B cell (primary cell): ENCODE measurements around the gene PSD. TPM values are rescaled to one million over a fixed set of nuclear protein-coding genes. Genes with fewer than 3 reads are reported as not detected.

ENCODE experiments used
- ATAC-seq: fragments of 200-7000 bp; cut with Tn5 transposase; one replicate; pipeline ENCODE4 v1.10.0; 2021; ENCODE audit warnings: low read depth, mild to moderate bottlenecking, moderate number of reproducible peaks, moderate library complexity
- CTCF ChIA-PET: fragments of 350-600 bp; sonication (Branson Sonifier 250); formaldehyde crosslinking; loops from one replicate; lab custom pipeline; 2021; ENCODE audit warnings: antibody characterized with exemption, inconsistent platforms; lab: Charles Lee
- POLR2A ChIA-PET: fragments of 350-600 bp; sonication (Branson Sonifier 250); formaldehyde crosslinking; loops from one replicate; lab custom pipeline; 2021; ENCODE audit warnings: antibody characterized with exemption; lab: Charles Lee
- DNase-seq: peaks from one replicate; pipeline ENCODE4 v3.0.0; 2013
- H2AFZ ChIP-seq: 2 replicates; pipeline ENCODE4 v1.6.1; 2012; ENCODE audit warnings: mild to moderate bottlenecking, low read depth, low read length; ENCODE audit not compliant: insufficient read depth, poor library complexity, severe bottlenecking
- H3K27ac ChIP-seq, 2 donors: 1 replicate in 1 of 2; 2 replicates in 1 of 2; pipeline ENCODE4 v1.5.1; 2012 to 2013; ENCODE audit warnings: low read length in 2 of 2, mild to moderate bottlenecking in 2 of 2, moderate library complexity in 1 of 2
- H3K27me3 ChIP-seq, 4 experiments: fragments of 200-600 bp in 1 of 4; sonication (generic) in 1 of 4; replicated peaks in 1 of 4; 1 replicate in 2 of 4; 2 replicates in 2 of 4; pipeline versions ENCODE4 v1.6.1 to v1.7.0; 2013 to 2016; ENCODE audit warnings: low read length in 3 of 4, mild to moderate bottlenecking in 2 of 4, mixed read lengths in 1 of 4, moderate library complexity in 1 of 4; ENCODE audit not compliant: insufficient read depth in 4 of 4, control insufficient read depth in 3 of 4; ENCODE audit errors: control extremely low read depth in 1 of 4
- H3K36me3 ChIP-seq, 2 experiments: replicated peaks in 1 of 2; 1 replicate in 1 of 2; 2 replicates in 1 of 2; pipeline versions ENCODE4 v1.6.1 to v1.7.1; 2013; ENCODE audit warnings: low read length in 1 of 2; ENCODE audit not compliant: insufficient read depth in 2 of 2, control insufficient read depth in 1 of 2; ENCODE audit errors: control extremely low read depth in 1 of 2, extremely low read depth in 1 of 2
- H3K4me1 ChIP-seq, 2 donors: fragments of 200-600 bp in 1 of 2; sonication (generic) in 1 of 2; 1 replicate in 1 of 2; 2 replicates in 1 of 2; pipeline versions ENCODE4 v1.5.1 to v1.6.1; 2013 to 2017; ENCODE audit warnings: low read length in 2 of 2; ENCODE audit not compliant: control insufficient read depth in 2 of 2, insufficient read depth in 2 of 2
- H3K4me2 ChIP-seq: replicated peaks from 2 replicates; pipeline ENCODE3; 2012; ENCODE audit warnings: mild to moderate bottlenecking, low read depth, low read length; ENCODE audit not compliant: poor library complexity, severe bottlenecking
- H3K4me3 ChIP-seq, 5 experiments: fragments of 200-600 bp in 1 of 5; sonication (generic) in 1 of 5; 1 replicate in 3 of 5; 2 replicates in 2 of 5; pipeline versions ENCODE4 v1.5.1 to v1.7.0; 2011 to 2016; ENCODE audit warnings: low read length in 4 of 5, mild to moderate bottlenecking in 4 of 5, low read depth in 2 of 5, control low read depth in 1 of 5, moderate library complexity in 1 of 5; ENCODE audit not compliant: insufficient read depth in 1 of 5; ENCODE audit errors: control extremely low read depth in 1 of 5, extremely low read depth in 1 of 5
- H3K79me2 ChIP-seq: fragments of 200-600 bp; sonication (generic); one replicate; pipeline ENCODE4 v1.6.0; 2016; ENCODE audit warnings: low read length; ENCODE audit not compliant: control insufficient read depth, insufficient read depth
- H3K9ac ChIP-seq: fragments of 200-600 bp; sonication (generic); 2 replicates; pipeline ENCODE4 v1.6.1; 2017; ENCODE audit warnings: mild to moderate bottlenecking, low read length, moderate library complexity
- H3K9me3 ChIP-seq, 3 donors: one replicate each; pipeline versions ENCODE4 v1.6.1 to v1.7.1; 2013; ENCODE audit warnings: low read length in 2 of 3; ENCODE audit not compliant: control insufficient read depth in 2 of 3, insufficient read depth in 1 of 3; ENCODE audit errors: control extremely low read depth in 1 of 3
- H4K20me1 ChIP-seq: 2 replicates; pipeline ENCODE4 v1.6.0; 2012; ENCODE audit warnings: mild to moderate bottlenecking, low read length; ENCODE audit not compliant: insufficient read depth, control insufficient read depth, poor library complexity, severe bottlenecking
- H3K27ac Mint-ChIP-seq: one replicate; pipeline ENCODE4 v1.8.0; 2021; ENCODE audit warnings: mixed read lengths
- H3K27me3 Mint-ChIP-seq: one replicate; pipeline ENCODE4 v1.8.0; 2021; ENCODE audit warnings: mixed read lengths
- H3K4me1 Mint-ChIP-seq: one replicate; pipeline ENCODE4 v1.8.0; 2021; ENCODE audit warnings: mixed read lengths
- H3K4me3 Mint-ChIP-seq: one replicate; pipeline ENCODE4 v1.8.0; 2021; ENCODE audit warnings: mixed read lengths
- H3K9me3 Mint-ChIP-seq: one replicate; pipeline ENCODE4 v1.8.0; 2022; ENCODE audit warnings: mixed read lengths; ENCODE audit not compliant: insufficient read depth
- EZH2 ChIP-seq: IDR thresholded peaks from 2 replicates; pipeline ENCODE4 v1.6.1; 2012; ENCODE audit warnings: borderline replicate concordance, low read depth, mild to moderate bottlenecking, moderate library complexity, low read length; ENCODE audit not compliant: insufficient read depth, poor library complexity, severe bottlenecking
- WGBS: methylation state at CpG from one replicate; pipeline ENCODE4 v1.1.5; 2013; ENCODE audit warnings: missing lambda C conversion rate; ENCODE audit not compliant: insufficient coverage; 5-methylcytosine and 5-hydroxymethylcytosine counted together
- intact Hi-C: fragments of 100-400 bp; cut with micrococcal nuclease; formaldehyde crosslinking; loops from one replicate; pipeline ENCODE4 v1.10.0; 2022
- polyA plus RNA-seq: library from polyadenylated mRNA; depleted of rRNA; stranded (reverse); fragments of >200 nt; gene quantifications from 2 replicates; pipeline ENCODE4 v1.2.3, GENCODE V29; 2012
- total RNA-seq, 2 donors: library from RNA; stranded (reverse); fragments of 120-200 nt in 1 of 2; gene quantifications; 1 replicate in 1 of 2; 2 replicates in 1 of 2; pipeline versions ENCODE4 v1.2.3 to v1.2.4, GENCODE V29; 2013 to 2022
- TF ChIP-seq, protein P1 (sequence below): fragments of 200-600 bp; IDR thresholded peaks from one replicate; pipeline ENCODE4 v1.8.0; 2022; ENCODE audit warnings: antibody characterized with exemption, mild to moderate bottlenecking

Gene PSD
- total and polyA plus RNA-seq, 2 donors (not counting 1 experiment from before 2014, with no cell fraction given): 0.52 to 0.81 TPM

DNA sequence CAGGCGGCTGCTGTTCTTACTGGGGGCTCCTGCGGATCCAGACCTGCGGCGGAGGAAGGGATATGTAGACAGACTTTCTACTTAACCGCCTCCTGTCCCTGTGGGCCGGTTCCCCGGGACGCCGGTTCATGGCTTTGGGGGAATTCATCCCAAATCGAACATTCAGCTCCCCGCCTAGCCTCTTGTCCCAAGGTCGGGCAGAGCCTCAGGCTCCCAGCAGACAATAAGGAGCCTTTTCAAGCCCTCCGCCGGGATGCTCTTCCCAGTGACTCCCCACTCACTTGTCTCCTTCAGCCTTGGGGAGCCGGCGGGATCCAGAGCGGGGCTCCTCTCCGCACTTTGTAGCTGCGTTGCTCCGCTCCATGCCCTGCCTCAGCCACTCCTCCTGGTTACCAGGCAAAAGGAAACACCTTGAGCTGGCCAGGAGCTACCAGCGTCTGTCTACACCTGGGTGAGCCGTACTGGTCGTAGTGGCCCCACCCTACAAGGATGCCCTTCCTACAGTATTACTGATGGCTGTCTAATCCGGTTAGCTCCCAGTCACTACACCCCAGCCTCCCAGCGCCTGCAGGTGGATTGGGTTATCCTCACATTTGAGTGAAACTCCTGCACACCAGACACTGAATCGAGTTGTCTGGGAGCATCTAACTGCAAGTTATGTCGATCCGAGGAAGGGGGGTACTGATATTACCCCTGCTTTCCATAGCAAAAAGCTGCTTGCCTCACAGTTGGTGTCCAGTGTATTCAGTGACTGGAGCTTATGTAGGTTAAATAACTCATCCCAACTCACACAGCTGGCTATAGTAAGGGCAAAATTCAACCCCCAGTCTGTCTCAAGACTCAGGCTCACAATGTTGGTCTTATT lies 32.8 kb upstream of the PSD start, which contains the start of gene C10orf95:
TSS of gene C10orf95 (minus strand) at position 439 of the 865 bp plus-strand sequence. CDS start 450 bp downstream, outside the sequence.
- Histone ChIP-seq H2AFZ (peak within 1 kb of the TSS; percentile 83), H3K79me2 (peaks cover 10% of the 10 kb centered on the region), H3K9me3 (no peaks in the 10 kb centered on the region), H3K9ac (peak within 1 kb of the TSS; percentile 75), H3K27me3 (no peaks in the 10 kb centered on the region), H3K4me2 (peak within 1 kb of the TSS; percentile 85), H3K4me3 (peak within 1 kb of the TSS in 4 of 5 experiments; percentile 54 to 97 (median 81)), H3K27ac (peak within 1 kb of the TSS; percentile 2 to 67), H3K4me1 (peaks cover 12 to 15% of the 10 kb centered on the region in 2 donors), H4K20me1 (peaks cover 13% of the 10 kb centered on the region), H3K36me3 (peaks cover 0 to 20% of the 10 kb centered on the region in 2 experiments)
- POLR2A ChIA-PET: interaction anchor here (0.5 to 3.4 kb wide), 9 partner anchors 10 to 298 kb away, joined by 3 to 31 read pairs (median 11); partner anchors contain the start of genes ACTR1A, CUEDC2, FBXL15 and NFKB2
- no peaks in the 10 kb centered on the region for H3K9me3 Mint-ChIP-seq
- H3K27ac Mint-ChIP-seq: peak within 1 kb of the TSS; percentile 97
- ATAC-seq: no peak
- TF ChIP-seq, protein P1, sequence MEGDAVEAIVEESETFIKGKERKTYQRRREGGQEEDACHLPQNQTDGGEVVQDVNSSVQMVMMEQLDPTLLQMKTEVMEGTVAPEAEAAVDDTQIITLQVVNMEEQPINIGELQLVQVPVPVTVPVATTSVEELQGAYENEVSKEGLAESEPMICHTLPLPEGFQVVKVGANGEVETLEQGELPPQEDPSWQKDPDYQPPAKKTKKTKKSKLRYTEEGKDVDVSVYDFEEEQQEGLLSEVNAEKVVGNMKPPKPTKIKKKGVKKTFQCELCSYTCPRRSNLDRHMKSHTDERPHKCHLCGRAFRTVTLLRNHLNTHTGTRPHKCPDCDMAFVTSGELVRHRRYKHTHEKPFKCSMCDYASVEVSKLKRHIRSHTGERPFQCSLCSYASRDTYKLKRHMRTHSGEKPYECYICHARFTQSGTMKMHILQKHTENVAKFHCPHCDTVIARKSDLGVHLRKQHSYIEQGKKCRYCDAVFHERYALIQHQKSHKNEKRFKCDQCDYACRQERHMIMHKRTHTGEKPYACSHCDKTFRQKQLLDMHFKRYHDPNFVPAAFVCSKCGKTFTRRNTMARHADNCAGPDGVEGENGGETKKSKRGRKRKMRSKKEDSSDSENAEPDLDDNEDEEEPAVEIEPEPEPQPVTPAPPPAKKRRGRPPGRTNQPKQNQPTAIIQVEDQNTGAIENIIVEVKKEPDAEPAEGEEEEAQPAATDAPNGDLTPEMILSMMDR: no peak
- no peak for TF ChIP-seq EZH2
- CTCF ChIA-PET: interaction anchor here (0.6 to 6.2 kb wide), 9 partner anchors 10 to 220 kb away, joined by 3 to 32 read pairs (median 14); partner anchors contain the start of genes CUEDC2, FBXL15 and NFKB2
- H3K4me3 Mint-ChIP-seq: peak within 1 kb of the TSS; percentile 97
- peaks cover 19% of the 10 kb centered on the region for H3K4me1 Mint-ChIP-seq
- 31% methylated on average over 26 of the region's 28 CpGs for WGBS
- H3K27me3 Mint-ChIP-seq: no peaks in the 10 kb centered on the region
- intact Hi-C loops: no loop called here
- no peak for DNase-seq
